NK-92 (cell line): ENCODE data around the gene TUT1.
"Not testable (repeated sequence)": the region's sequence is repeated elsewhere in the genome, so short reads cannot be mapped to it uniquely, and the experiment has no call there.

Experiments
- DNase-seq: peaks from one replicate; lab custom pipeline; 2025; ENCODE audit not compliant: unreplicated experiment; lab: John Stamatoyannopoulos, UW

Gene TUT1

DNA sequence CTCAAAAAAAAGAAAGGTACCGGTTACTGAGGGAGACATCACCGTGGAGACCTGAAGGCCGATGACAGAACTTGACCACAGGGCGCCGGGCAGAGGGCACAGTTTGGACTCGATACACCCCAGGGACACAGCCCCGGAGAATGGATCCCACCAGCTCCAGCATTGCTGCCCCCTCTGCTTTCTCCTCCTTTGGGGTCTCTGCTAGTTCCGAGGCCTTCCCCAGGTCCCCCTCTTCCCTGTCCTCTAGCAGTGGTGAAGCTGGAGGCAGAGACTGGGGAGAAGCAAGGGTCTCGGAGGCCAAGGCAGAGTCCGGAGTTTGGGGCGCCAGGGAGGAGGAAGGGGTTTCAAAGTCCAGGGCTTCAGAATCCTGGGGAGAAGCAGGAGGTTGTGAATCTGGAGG is 12.8 kb downstream of the TUT1 start:
- no peak for DNase-seq

- no peak for DNase-seq
Measured at GRCh38 chr11:62577046-62577714, 14.1 kb downstream of the TUT1 start.

- DNase-seq: no peak
Measured at GRCh38 chr11:62575837-62576236, 15.5 kb downstream of the TUT1 start.

- no peak for DNase-seq
Measured at GRCh38 chr11:62575156-62575555, 16.2 kb downstream of the TUT1 start.

DNA sequence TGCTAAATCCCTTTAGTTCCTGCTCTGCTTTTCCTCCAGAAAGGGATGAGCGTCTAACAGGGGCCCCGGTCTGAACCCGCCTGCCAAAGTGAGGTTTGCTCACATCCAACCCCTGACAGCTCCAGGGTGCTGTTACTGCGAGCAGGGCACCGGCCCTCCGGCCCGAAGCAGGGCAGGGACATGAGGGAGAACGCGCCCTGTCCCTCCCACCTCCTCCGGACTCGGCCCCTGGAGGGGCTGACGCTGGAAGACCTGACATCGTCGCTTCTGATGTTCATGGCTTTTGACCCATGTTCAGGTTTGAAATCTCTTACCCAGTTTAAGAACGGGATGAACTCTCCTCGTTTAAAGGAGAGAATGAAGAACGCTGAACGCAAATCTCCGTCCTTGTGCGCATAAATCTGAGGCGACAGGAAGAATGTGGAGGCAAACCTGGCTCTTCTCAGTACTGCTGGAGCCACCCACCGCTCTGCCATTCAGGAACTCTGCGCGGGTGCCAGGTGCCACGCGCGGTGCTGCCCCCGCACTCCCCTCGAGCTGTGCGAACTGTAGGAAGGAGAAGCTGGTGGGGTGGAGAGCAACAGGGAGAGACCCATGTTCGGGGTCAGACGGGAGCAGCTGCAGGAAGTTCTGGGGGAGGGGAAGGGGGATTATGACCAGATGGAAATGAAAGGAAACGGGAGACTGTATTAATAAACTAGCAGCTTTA is 16.8 kb downstream of the TUT1 start:
- DNase-seq: no peak

GRCh38 chr11:62573592-62574362 is 17.5 kb downstream of the TUT1 start, which contains the start of gene EEF1G:
Gene EEF1G, minus strand, starts transcription at chr11:62573891. Its CDS starts 49 bp downstream, at chr11:62573842.
- DNase-seq: peak; percentile 89

GRCh38 chr11:62573006-62573591 is 18.2 kb downstream of the TUT1 start:
- DNase-seq: no peak

GRCh38 chr11:62572431-62572830 is 18.9 kb downstream of the TUT1 start:
- DNase-seq: no peak

GRCh38 chr11:62571493-62571892 is 19.8 kb downstream of the TUT1 start:
- DNase-seq: not testable (repeated sequence)

DNA sequence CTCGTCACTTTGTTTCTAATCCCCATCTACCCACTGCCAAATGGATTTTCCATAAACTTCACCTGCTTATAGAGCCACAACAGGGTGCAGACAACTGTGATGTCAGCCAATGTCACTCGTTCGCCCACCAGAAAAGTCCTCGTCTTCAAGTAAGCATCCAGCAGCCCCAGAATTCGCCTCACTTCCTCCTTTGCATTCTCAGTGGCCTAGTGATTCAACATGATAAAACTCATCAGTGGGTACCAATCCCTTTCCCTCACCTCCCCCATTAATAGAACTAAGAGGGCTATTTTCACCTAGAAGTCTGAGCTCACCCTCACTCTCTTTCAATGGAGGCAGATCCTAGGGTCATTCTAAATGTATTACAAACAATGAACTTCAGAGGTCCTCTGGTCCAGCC is 20.4 kb downstream of the TUT1 start:
- not testable (repeated sequence) for DNase-seq

DNA sequence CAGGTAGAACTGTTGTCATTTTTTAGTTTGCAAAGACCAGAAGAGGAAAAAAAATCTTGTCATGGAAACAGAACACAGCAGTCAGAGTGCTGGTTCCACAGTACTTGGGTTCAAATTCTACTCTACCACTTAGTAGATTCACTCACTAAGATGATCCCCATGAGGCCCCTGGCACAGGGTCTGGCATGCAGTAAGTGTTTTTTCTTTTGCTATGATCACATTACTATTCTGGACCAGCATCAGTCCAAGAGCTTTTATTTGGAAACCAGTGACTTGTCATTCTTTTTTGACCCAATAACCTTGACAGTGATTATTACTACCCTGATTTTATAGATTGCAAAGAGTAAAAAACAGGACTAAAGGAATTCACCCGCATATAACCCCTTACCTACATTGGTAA is 21.7 kb downstream of the TUT1 start:
- DNase-seq: no peak

DNA sequence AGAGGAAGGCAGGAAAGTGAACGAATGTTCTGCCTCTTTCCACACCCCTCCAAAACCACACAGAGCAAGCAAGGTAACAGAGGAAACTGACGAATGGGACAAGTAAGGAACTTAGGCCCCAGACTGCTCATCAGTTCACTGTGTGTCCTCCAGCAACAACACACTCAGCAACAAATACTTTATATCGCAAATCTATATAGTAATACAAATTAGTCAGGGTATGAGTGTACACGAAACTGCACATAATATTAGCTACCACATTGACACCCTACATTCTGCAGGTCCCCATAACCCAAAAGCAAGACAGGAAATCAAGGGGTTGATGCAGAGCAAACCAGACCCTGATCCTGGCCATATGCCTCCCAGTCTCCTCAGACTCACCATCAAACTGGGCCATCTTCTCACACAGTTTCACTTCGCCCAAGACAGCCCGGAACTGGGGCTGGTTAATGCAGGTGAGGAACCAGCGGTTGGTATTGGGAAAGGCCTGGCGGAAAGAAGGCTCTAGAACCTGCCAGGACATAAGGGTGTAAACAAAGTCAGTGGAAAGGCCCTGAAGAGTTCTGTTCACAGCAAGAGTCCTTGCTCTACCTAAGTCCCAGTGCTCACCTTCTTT is 24.2 kb downstream of the TUT1 start:
- DNase-seq: no peak

- DNase-seq: no peak
Measured at GRCh38 chr11:62566247-62566646, 25.1 kb downstream of the TUT1 start.

- no peak for DNase-seq
Measured at GRCh38 chr11:62565100-62565802, 26.1 kb downstream of the TUT1 start.

DNA sequence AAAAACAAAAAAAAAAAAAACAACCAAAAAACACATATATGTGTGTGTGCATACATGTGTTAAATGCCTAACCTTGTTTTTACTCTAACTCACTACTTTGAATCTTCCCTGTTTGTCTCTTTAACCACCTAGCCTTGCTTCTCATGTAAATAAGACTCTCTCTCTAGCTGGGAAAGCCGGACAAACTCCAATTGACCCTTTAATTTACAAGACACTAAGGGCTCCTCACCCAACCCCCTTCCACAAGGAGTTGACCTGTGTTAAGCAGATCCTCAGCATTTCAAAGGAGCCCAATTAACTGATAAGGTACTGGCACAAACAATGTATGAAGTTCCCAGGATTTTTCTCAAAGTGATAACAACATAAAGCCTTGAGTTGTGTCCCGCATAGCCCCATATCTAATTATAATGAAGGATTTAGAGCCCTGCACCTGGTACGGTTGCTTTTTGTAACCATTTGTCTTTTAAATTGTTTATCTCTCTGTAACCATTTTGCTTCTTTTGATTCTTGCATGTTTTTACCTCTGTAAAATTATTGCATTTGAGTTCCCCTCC is 29.6 kb downstream of the TUT1 start:
- not testable (repeated sequence) for DNase-seq

DNA sequence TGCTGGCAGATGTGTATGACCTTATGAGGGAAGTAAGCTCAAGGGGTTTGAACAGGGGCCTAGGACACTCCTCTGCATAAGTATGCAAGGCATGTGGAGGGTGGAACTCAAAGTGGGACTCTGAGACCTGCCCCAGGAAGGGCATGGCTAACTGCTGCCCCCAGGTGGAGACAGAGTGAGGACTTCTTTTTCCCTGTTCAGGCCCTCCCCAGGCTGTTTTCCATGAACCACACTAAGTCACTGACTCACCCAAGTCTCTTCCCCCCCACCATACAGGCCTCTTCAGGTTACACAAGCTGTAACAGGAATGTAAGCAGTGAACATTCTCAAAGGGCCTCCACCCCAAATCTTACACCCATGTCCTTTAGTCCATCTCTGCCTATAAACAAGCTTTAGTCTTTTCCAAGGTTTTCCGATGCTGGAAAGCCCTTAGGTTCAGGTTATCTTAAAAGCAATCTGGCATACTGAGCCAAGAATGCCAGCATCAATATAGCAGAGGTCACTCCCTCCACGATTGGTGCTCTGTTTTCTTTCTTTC is 30.7 kb downstream of the TUT1 start:
- DNase-seq: no peak

DNA sequence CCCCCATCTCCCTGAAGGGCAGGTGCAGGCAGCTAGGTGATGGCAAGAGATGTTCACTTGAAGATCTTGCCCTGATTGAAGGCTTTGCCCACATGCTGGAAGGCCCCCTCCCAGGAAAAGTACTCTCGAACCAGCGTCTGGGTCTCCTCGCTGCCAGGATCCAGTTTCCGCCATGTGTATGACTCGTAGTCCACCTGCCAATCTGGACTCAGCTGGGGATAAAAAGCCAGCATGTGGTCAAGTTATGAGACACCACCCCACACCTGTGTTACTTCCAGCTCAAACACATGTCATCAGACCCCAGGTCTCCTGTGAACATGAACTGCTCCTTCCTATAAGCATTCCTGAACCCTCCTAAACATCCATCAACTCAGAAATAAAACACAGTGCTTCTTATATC is 31.7 kb downstream of the TUT1 start:
- DNase-seq: not testable (repeated sequence)

DNA sequence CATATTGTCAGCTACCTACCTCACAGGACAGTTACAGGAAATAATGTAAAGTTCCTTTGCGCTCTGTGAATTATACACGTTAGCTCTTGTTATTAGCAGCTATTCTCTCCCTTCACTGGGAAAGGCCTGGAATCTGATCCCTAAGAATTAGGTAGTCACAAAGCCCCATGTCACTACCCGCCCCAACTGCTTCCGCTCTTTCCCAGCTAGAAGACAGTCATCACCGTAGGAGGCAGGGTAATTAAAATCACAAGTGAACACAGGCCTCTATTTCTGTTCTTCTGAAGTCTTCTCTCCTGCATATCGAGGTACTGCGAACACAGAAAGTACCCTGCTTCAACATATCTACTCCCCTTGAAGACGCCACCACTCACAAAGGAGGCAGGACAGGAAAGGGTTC is 32.1 kb downstream of the TUT1 start:
- DNase-seq: no peak

GRCh38 chr11:62558669-62559068 is 32.7 kb downstream of the TUT1 start:
- no peak for DNase-seq
